Inferior parietal cortex (tissue), 1 donor: ENCODE data around the gene USP24.

Experiments
- DNase-seq: peaks from one replicate; pipeline ENCODE4 v3.0.0-alpha.2; 2016; ENCODE audit errors: extremely low spot score

The USP24 gene

DNA sequence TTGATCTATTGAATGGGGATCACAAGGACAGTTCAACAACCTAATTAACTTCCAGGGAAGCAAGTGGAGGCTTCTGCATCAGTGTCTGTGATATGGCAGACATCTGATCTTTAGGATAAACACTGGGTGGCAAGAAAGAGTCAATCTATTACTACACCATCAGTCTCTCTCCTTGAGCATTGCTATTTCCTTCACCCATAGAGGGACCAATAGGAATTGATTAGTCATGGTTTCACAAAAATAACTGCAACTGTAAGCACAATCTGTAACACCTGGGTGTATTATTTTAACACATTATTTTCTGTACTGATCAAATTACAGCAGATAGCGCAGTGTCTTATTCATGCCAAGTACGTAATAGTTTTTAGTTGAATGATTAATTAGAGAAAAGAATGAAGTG, 50.3 kb downstream of the USP24 start:
- no peak for DNase-seq

- no peak for DNase-seq
These were observed 55.6 kb downstream of the USP24 start for GRCh38 chr1:55159571-55159970.

- DNase-seq = no peak
These were observed 58.6 kb downstream of the USP24 start for GRCh38 chr1:55156608-55157007.

DNA sequence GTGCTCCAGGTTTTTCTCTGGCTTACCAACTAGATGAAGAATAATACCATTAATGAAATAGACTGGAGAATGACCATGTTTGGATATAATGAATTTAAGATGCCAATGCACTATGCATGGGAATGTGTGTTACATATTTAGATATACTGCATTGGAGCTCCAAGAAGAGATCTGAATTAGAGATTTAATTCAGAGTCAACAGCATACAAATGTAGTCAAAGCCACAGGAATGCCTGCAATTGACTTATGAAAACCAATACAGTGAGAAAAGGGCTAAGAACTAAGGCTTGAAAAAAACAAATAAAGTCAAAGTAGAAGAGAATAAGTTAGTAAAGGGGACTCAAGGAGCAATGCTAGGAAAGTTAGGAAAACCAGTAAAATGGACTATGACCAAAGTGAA, 59.1 kb downstream of the USP24 start:
- DNase-seq = no peak

- DNase-seq = peak; percentile 63
These were observed 59.6 kb downstream of the USP24 start for GRCh38 chr1:55155522-55155921.

DNA sequence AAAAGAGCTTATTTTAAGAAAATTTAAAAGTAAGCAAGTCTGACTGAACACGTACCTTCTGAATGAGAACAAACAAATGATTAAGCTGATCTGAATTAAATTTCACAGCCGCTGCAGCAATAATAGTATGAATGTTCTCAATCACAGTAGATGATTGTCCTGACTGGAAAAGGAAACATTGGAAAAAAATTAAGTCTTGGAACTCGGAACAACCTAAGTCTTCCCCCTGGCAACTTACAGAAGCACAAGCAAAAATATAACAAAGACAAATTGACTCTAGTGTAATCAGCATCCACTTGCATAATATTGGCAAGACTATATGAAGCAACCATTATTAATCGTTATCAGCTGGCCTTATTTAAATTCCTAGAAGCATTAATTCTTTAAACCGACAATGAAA, 60.5 kb downstream of the USP24 start:
- DNase-seq = no peak

DNA sequence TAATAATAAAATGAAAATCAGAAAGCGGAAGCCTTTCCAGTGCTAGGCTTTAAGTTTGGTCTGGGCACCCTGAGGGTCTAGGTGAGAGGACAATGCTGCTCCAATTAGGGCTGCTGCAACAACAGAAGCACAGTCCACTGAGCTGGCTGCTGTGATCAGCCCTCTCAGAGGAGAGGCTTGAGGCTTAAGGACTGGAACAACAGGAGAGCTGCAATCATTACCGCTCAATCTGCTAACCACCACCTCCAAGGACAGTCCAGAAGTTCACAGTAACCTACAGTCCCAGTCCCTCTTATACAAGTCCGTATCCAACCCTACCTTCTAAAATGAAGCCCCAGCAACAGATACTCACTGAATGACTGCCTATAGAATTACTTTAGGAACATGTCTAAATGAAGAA, 62.1 kb downstream of the USP24 start:
- no peak for DNase-seq

DNA sequence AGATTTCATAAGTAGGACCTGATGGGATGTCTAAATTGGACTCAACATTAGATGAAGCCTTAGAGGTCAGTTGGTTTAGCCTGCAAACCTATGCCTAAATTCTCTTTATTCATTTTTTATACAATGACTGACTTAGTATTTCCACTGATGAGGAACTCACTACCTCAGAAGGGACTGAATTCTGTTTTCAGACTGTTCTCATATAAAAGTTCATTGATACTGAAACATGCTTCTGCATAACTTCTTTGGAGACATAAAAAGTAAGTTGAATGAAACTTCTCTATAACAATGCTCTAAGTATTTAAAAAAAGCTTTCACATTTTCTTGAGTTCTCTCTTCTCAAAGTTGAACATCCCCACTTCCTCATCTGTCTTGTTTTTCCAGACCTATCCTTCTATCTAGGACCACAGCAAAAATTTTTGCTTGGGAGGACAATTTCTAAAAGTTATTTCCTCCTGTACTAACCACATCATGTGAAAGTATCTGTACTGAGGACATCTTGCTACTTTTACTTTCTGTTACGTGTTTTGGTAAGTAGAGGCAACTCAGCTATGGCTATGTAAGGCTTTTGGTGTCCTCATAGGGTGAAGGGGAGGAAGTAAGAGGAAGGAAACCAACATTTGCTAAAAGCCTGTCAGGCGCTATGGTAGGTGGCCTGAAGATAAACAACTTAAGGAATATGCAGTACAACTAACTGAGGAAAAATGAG, 64.1 kb downstream of the USP24 start:
- DNase-seq = no peak

DNA sequence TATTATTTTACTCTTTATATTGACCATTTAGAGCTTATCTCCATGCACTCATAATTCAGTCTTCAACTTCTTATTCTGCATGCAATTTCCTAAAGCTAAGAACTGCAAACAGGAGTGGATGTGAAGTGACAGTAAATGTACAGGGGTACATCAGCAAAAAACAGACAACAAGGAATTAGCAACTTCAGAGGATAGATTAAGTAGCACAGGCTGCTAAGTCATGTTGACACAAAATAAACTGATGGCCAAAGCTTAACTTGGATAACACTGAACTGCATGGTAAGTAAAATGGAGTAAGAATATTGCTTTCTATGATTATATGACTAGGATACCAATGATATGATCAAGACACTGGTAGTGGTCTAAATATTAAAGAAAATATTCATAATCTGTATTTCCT, 66.5 kb downstream of the USP24 start:
- no peak for DNase-seq

GRCh38 chr1:55147524-55147923, 67.6 kb downstream of the USP24 start:
- DNase-seq = no peak

DNA sequence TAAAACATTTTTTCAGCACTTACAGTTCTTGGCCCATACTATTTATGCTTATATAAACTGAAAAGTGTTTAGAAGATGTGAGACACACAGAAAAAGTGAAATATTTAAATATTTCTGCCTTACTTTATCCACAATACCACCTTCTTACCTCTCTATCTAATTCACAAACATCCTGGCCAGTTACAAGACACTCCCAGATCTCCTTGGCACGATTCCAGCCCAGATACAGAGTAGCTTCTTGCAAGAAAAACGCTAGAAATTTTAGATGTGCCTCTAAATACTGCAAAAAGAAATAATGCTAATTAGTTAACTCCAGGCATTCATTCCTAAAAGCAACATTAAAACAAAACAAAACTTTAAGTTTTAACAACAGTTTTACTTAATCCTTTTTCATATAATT, 68.4 kb downstream of the USP24 start:
- no peak for DNase-seq

DNA sequence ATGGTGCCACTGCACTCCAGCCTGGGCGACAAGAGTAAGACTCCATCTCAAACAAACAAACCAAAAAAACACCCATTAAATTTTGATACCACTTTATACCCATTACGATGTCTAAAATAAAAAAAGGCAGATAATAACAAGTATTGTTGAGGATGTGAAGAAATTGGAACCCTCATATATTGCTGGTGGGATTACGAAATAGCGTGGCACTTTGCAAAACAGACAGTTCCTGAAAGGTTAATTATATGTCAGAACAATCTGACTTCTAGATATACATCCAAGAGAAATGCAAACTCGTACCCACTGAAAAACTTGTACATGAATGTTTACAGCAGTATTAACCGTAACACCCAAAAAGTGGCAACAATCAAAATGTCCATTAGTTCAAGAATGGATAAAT, 70.3 kb downstream of the USP24 start:
- no peak for DNase-seq

GRCh38 chr1:55143684-55144083, 71.5 kb downstream of the USP24 start:
- DNase-seq = no peak

DNA sequence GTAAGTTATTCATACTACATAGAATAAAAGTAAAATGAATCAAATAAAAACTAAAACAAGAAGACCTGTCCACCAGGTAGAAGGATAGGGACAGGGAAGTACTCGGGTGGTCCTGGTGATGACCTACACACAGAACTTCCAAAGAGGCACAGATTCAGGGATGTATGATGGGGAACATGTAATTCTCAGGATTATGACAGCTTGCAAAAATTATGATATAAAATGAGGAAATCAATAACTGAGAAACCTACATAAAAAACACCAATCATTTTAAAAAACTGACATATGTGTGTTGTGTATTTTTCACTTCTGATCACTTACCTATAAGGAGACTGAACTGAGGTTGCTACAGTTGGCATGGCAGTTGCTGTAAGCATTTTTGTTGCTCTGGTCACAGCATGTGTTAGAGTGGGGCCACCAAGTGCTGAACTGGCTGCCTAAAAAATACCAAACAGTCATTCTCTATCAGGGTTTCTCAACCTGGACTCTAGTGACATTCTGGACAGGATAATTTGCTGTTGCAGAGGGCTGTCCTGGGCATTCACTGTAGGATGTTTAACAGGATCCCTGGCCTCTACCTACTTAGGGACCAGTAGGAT, 73.8 kb downstream of the USP24 start:
- DNase-seq = no peak

- peak; percentile 92 for DNase-seq
These were observed 74.6 kb downstream of the USP24 start for GRCh38 chr1:55140546-55140983.

DNA sequence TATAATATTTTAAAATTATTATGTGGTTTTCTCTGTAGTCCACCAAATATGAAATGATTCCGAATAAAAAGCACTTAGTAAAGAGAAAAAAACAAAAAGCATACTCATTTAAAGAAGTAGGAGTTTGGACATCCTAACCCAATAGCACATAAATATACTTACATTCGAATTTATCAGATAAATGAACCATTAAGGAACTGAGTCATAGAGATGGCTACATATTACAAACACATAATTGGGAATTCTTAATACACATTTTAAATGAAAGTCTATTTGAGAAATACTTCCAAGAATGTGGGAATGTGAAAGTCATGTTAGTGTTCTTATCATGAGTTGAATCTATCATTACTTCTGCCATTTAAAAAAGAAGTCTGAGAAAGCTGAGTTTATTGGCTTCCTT, 75.0 kb downstream of the USP24 start:
- DNase-seq = no peak

DNA sequence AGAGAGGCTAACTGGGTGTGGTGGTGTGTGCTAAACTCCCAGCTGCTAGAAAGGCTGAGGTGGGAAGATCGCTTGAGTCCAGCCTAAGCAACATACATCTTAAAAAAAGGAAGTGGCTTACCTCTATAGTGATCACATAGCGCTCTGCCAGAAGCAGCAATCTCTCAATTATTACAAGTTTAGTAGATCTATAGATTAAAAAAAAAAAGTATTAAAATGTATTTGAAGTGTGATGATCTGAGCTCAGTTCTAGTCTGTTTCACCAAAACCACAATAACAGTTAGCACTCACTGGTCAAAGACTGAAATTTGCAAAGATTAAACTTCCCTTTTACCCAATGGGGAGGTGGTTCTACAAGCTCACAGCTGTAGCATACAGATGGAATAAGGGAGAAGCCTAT, 76.3 kb downstream of the USP24 start:
- DNase-seq = no peak

GRCh38 chr1:55134152-55134808, 80.9 kb downstream of the USP24 start:
- no peak for DNase-seq

GRCh38 chr1:55131801-55132200, 83.4 kb downstream of the USP24 start:
- no peak for DNase-seq

GRCh38 chr1:55131218-55131617, 83.9 kb downstream of the USP24 start:
- DNase-seq = no peak

DNA sequence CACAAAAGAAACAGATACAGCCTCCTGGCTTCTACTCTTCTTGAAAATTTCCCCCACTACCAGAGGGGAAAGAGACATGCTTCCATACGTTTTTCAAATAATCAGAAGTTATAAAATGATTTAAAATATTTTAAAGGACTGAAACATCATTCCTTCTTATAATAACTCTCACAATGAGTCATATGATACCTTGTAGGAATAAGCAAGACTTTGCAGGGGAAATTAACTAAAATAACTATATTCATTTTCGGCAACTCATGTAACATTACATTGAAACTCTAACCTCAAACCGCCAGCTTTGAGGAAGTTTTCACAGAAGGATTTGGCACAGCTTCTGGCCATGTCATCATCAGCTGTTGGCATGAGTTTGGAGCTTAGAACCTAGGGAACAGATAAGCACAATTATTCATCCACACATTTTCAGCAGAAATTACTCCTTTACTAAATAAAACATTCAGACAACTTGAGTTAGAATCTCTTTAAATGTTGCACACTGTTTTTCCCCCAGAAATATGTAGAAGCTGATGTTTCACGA, 85.9 kb downstream of the USP24 start:
- peak; percentile 52 for DNase-seq

- no peak for DNase-seq
These were observed 86.7 kb downstream of the USP24 start for GRCh38 chr1:55128418-55128995.
